Rectal smooth muscle tissue (tissue), 1 donor: ENCODE measurements around the gene AP3S2.
"Not testable (repeated sequence)": the region's sequence is repeated elsewhere in the genome, so short reads cannot be mapped to it uniquely, and the experiment has no call there.

Experiments used
- H3K27ac ChIP-seq: one replicate; pipeline ENCODE4 v1.7.0; 2013; ENCODE audit warnings: low read depth, low read length, inconsistent platforms
- H3K27me3 ChIP-seq: one replicate; pipeline ENCODE4 v1.7.0; 2013; ENCODE audit warnings: low read length; ENCODE audit not compliant: control insufficient read depth, insufficient read depth
- H3K36me3 ChIP-seq: one replicate; pipeline ENCODE4 v1.7.0; 2013; ENCODE audit warnings: low read length; ENCODE audit not compliant: control insufficient read depth, insufficient read depth
- H3K4me1 ChIP-seq: one replicate; pipeline ENCODE4 v1.7.0; 2013; ENCODE audit warnings: low read length; ENCODE audit not compliant: control insufficient read depth, insufficient read depth
- H3K4me3 ChIP-seq: one replicate; pipeline ENCODE4 v1.7.0; 2013; ENCODE audit warnings: low read length
- H3K9ac ChIP-seq: one replicate; pipeline ENCODE4 v1.7.0; 2013; ENCODE audit warnings: low read length

The AP3S2 gene

DNA sequence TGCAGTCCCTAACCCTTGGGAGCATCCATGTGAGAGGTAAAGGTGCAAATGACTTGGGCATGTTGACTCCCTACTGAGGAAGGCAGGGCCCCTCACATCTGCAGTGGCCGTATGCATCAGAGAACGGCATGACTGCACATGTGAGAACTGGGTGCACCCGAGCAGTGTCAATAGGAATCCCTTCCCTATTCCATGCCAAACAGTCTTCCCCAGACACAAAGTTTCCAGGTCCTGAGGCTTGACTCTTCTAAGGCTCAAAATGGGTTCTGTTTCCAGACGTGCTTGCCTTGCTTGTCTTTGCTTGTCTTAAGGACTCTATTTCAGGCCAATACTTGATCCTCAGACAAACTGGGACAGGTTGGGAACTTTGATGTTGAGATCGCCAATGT, 58.6 kb downstream of the AP3S2 start:
- Histone ChIP-seq H3K9ac (no peak overlapping the region), H3K36me3 (peaks cover 27% of the 10 kb centered on the region), H3K27ac (no peak overlapping the region), H3K4me1 (no peaks in the 10 kb centered on the region), H3K4me3 (no peak overlapping the region), H3K27me3 (no peaks in the 10 kb centered on the region)

DNA sequence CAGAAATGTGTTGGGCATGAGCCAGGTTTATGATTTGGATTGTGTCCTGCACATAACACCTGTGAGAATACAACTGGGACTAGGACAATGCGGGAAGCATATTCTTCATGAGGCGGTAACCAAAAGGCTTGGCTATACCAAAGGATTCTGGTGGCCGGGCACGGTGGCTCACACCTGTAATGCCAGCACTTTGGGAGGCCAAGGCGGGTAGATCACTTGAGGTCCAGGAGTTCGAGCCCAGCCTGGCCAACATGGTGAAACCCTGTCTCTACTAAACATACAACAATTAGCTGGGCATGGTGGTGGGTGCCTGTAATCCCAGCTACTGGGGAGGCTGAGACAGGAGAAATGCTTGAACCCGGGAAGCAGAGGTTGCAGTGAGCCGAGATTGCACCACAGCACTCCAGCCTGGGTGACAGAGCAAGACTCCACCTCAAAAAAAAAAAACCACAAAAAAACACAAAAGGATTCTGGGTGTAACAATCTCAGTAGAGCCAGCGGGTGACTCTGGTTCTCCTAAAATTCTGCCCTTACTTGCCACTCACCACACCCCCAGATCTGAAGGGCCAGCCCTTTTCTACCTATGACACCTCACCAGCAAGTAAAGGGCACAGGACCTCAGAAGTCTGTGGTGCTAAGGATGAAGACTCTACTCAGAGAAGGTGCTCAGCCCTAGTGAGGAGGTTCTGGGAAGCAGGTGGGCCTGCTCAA, 59.2 kb downstream of the AP3S2 start:
- H3K27me3 ChIP-seq, H3K4me3 ChIP-seq, H3K4me1 ChIP-seq, H3K9ac ChIP-seq, H3K27ac ChIP-seq: not testable (repeated sequence)
- peaks cover 27% of the 10 kb centered on the region for H3K36me3 ChIP-seq

DNA sequence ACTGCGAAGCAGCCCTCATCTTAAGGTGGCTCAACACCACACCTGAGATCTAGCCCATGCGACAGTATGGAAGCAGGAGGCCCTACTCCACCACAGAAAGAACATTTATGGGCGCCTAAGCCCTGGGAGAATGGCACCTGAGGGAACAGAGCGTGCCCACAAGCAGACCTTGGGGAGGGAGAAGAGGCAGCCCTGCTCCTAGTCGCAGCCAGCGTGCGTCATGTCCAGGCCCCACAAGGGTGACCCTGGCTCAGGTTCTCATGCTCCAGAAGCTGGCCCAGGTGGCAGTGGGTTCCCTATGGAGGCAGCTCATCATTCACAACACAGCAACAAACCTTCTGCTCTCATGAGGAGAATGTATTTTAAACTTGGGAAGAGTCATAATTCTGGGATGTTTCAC, 59.8 kb downstream of the AP3S2 start:
- Histone ChIP-seq H3K27ac (no peak overlapping the region), H3K4me3 (no peak overlapping the region), H3K36me3 (peaks cover 27% of the 10 kb centered on the region), H3K27me3 (no peaks in the 10 kb centered on the region), H3K4me1 (no peaks in the 10 kb centered on the region), H3K9ac (no peak overlapping the region)

DNA sequence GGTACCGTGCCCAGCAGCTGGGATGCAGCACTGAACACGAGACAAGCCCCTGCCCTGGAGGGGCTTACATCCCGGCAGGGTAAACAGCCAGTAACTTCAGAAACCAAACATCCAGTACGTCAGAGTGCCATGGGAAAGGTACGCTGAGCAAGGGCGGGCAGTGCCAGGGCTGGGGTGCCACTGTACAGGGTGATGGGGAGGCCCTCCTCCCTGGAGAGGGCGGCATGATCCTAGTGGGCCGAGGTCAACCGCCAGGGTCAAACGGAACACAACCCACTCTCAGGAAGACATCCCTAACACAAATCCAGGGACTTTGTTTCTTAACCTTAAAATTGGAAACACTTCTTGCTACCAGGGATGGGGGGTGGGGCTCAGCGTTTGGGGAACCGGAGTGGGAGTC, 63.2 kb downstream of the AP3S2 start:
- Histone ChIP-seq H3K4me1 (peaks cover 5% of the 10 kb centered on the region), H3K27ac (no peak overlapping the region), H3K4me3 (no peak overlapping the region), H3K36me3 (peaks cover 23% of the 10 kb centered on the region), H3K27me3 (no peaks in the 10 kb centered on the region), H3K9ac (no peak overlapping the region)

DNA sequence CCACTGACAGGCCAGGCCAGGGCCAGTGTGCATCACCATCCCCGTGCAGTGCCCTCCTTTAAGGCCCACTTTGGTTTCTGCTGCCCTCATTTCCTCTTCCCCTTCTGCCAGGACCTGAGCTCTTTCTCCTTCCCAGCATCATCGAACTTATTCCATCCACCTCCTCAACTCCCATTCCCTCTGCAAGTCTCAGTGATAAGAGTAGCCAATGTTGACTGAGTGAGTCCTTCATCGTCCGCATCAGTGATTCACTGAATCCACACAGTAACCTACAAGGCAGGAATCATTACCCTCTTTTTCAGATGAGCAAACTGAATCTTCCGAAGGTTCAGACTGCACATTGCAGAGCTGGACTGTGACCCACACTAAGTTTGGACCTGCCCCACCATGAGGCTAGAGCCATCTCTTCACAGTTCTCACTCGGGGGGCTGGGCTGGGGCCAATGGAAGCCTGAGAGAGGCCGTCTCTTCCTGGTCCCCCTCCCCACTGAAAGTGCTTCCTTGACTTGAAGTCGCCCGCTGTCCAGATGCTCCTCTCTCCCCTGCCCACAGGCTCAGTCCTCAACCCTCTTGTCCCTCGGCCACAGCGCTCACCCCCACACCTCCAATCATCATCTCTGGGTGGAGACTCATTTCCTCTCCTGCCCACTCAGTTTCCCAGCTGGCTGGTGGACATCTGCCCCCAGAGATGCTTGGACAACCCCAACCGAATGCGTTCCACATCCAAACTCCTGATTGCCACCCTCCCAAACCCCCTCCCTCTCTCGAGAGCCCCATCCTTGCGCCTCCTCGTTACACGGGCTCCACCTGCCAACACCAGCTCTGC, 64.0 kb downstream of the AP3S2 start:
- no peaks in the 10 kb centered on the region for H3K27me3 ChIP-seq
- no peak overlapping the region for H3K4me3 ChIP-seq
- H3K9ac ChIP-seq, result no peak overlapping the region
- no peak overlapping the region for H3K27ac ChIP-seq
- peaks cover 16% of the 10 kb centered on the region for H3K36me3 ChIP-seq
- H3K4me1 ChIP-seq, result peaks cover 5% of the 10 kb centered on the region

DNA sequence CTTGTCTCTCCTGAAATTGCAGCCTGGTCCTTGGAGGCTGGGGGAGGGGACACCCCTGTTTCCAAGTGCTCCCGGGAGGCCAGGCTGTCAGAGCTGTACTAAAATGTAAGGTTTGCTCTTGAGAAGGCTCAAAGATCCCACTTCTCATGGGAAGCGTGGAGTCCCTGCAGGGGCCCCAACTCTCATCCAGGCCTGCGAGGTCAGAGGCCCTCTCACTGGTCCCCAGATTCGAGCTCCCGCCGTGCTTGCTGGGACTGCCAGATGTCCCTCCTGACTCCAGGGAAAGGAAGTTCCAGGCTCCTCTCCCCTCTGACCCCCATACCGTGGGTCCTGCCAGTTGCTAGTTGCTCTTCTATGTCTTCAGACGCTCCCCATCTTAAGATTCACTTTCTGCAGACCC, 64.6 kb downstream of the AP3S2 start:
- Histone ChIP-seq H3K9ac (no peak overlapping the region), H3K27me3 (no peaks in the 10 kb centered on the region), H3K4me1 (peaks cover 5% of the 10 kb centered on the region), H3K36me3 (peaks cover 11% of the 10 kb centered on the region), H3K4me3 (no peak overlapping the region), H3K27ac (no peak overlapping the region)

DNA sequence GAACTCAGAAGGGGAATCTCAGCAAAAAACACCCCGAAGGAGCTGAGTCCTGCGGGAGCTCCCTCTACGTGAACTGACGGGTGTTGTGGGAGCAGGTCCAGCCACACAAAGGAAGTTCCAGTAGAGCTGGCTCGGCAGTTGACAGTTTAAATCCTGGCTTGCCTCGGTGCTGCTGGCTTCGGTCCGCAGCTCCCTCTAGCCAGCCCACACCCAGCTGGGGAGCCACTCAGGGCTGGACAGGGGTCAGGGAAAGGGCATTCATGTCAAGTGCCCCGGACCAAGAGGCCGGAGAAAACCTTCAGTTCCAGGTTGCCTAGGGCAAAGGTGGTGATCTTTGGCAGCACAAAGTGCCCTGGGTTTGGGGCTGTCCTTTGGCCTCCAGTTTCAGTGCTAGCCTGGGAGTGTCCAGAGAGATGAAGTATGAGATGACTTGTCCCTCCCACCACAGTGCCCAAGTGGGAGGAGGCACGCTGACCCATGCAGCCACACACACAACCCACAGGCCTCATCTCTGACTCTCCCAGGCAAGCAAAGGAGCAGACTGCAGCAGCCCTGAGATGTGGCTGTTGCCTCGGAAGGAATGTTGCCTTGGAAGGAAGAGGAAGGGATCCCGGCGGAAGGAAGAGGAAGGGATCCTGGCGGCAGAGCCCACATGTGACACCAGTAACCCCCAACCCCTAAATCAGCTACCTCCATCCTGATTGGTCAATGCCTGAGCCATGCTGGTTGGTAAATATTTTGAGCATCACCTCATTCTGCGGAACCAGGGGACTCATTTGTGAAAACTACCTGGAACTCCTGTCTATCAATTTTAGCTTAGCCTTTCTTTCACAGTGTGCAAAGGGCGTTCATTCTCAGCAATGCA, 65.3 kb downstream of the AP3S2 start:
- H3K27ac ChIP-seq, result no peak overlapping the region

DNA sequence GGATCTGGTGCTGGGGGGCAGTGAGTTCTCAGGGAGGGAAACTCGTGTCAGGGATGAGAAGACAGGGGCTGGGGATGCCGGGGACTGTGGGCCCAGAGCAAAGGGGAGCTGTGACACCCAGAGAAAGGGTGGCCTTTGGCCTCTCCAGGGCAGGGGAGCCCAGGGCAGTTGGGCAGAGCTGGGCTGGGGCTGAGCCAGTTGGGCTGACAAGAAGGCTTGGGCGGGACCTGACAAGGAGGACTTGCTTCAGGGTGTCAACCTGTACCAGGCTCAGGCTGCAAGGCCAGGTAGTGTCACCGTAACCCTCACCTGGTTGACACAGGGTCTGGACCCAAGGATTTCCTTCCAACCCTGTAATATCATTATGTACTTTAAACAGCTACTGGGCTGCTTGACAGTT, 66.0 kb downstream of the AP3S2 start:
- Histone ChIP-seq H3K27me3 (peaks cover 3% of the 10 kb centered on the region), H3K4me1 (peaks cover 5% of the 10 kb centered on the region), H3K4me3 (no peak overlapping the region), H3K27ac (no peak overlapping the region), H3K9ac (no peak overlapping the region), H3K36me3 (peaks cover 2% of the 10 kb centered on the region)

More for the DNA sequence above, 65.3 kb downstream of the AP3S2 start:
- Histone ChIP-seq H3K9ac (no peak overlapping the region), H3K4me1 (peaks cover 5% of the 10 kb centered on the region), H3K4me3 (peak overlapping the region; percentile 37), H3K27me3 (peaks cover 3% of the 10 kb centered on the region), H3K36me3 (peaks cover 4% of the 10 kb centered on the region)

DNA sequence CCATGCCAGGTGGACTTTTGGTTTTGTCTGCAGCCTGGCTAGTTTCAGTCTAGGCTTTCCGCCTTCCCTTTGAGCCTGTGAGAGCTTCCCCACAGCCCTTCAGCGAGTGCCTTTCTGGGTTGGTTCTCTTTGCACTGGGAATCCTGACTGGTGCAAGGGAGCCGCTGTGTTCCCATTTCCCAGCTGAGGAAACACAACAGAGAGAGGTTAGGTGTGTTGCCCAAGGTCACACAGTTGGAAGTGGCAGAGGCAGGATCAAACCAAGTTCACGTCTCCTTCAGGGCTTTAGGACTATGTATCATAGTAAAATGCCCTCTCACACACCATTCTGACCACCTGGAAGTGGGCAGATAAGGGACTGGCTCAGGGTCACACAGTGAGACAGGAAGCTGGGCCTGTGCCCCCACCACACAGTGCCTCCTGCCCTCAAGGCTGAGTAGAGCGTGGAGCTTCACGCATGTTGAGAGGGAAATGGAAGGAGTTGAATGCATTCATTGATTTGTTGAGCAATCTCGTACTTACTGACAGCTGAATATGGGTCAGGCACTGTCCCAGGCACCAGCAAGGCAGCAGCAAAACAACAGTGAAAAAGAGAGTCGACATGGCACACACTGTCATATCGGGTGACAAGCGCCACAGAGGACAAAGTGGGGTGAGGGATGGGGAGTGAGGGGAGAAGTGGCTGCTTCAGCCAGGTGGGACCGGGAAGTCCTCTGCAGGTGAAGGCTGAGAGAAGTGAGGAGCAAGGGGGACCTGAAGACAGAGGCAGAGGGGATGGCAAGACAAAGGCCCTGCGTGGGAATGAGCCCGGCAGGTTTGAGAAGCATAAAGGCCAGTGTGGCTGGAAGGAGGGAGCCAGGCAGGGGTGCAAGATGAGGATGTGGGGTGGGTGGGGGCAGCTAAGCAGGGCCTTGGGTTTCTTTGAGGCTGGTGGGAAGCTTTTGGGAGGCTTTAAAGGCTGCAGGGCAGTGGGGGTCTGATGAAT, 66.8 kb downstream of the AP3S2 start:
- Histone ChIP-seq H3K4me1 (peaks cover 5% of the 10 kb centered on the region), H3K4me3 (no peak overlapping the region), H3K27ac (no peak overlapping the region), H3K27me3 (peaks cover 3% of the 10 kb centered on the region), H3K36me3 (no peaks in the 10 kb centered on the region), H3K9ac (no peak overlapping the region)

DNA sequence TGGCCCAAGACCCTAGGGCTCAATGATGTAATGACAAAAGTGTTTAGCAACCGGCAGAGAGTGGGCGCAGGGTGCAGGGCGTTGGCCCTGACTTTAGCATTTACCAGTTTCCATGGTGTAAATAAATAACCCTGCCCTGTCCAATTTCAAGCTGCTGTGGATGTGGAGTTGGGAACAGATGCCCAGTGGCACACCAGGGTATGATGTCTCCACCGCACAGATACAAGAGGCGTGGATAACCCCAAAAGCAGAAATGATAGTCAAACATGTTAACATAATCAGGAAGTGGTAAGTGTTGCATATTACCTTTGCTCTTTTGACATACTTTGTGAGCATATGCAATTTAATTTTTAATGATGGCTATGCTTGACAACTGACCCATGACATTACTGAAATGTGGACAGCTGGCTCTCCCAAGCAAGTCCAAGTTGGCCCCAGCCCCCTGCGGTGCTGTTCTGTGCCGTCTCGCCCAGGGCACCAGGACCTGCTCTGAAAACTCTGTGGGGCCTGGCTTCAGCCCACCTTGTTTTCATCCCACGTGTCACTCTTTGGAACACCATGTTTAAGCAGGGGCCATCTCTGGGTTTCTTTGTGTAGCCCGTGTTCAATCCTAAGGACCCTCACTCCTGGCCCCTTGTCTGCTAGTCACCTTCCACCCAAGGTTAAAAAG, 68.4 kb downstream of the AP3S2 start:
- no peaks in the 10 kb centered on the region for H3K36me3 ChIP-seq
- H3K27ac ChIP-seq, result no peak overlapping the region
- H3K27me3 ChIP-seq, result peaks cover 3% of the 10 kb centered on the region
- H3K9ac ChIP-seq, result no peak overlapping the region
- peaks cover 5% of the 10 kb centered on the region for H3K4me1 ChIP-seq
- H3K4me3 ChIP-seq, result no peak overlapping the region

DNA sequence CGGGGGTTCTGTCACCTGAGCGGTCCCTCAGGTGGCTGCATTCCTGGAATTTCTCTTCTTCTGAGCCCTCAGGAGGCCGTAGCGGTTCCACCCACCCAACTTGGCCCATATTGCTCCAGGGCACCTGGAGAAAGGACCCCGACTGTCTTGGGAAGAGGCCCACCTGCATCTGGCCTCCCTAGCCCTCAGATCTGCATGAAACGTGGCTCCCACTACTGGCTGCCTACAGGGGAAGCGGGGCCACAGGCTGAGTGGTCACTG, 69.3 kb downstream of the AP3S2 start:
- H3K36me3 ChIP-seq, result no peaks in the 10 kb centered on the region
- no peak overlapping the region for H3K4me3 ChIP-seq
- H3K4me1 ChIP-seq, result peaks cover 5% of the 10 kb centered on the region
- H3K27me3 ChIP-seq, result peaks cover 3% of the 10 kb centered on the region
- no peak overlapping the region for H3K9ac ChIP-seq
- no peak overlapping the region for H3K27ac ChIP-seq
